LNCaP clone FGC (cell line): ENCODE data around the gene ZNF701.
"Not testable (repeated sequence)": the region's sequence is repeated elsewhere in the genome, so short reads cannot be mapped to it uniquely, and the experiment has no call there.

Experiments used
- DNase-seq: peaks from one replicate; pipeline ENCODE4 v3.0.0-alpha.2; 2011; ENCODE audit warnings: low read depth
- H3K4me3 ChIP-seq: 2 replicates; pipeline ENCODE4 v1.5.1; 2011; ENCODE audit warnings: mild to moderate bottlenecking, low read depth, low read length, control low read depth
- CTCF ChIP-seq: IDR thresholded peaks from 2 replicates; pipeline ENCODE4 v1.5.1; 2012; ENCODE audit warnings: mild to moderate bottlenecking; ENCODE audit not compliant: control insufficient read depth, insufficient read depth; ENCODE audit errors: extremely low read depth

ZNF701 gene

GRCh38 chr19:52533901-52534300, 36.2 kb upstream of the ZNF701 start:
- DNase-seq: no peak
- H3K4me3 ChIP-seq: no peak overlapping the region
- no peak for TF ChIP-seq CTCF

- not testable (repeated sequence) for DNase-seq, H3K4me3 ChIP-seq
Measured at GRCh38 chr19:52535385-52535770, 34.7 kb upstream of the ZNF701 start.

- no peak overlapping the region for H3K4me3 ChIP-seq
- DNase-seq: no peak
- TF ChIP-seq CTCF: no peak
Measured at GRCh38 chr19:52535771-52536447, 34.2 kb upstream of the ZNF701 start.

GRCh38 chr19:52536448-52536800, 33.7 kb upstream of the ZNF701 start:
- no peak for TF ChIP-seq CTCF
- H3K4me3 ChIP-seq: no peak overlapping the region
- no peak for DNase-seq

- H3K4me3 ChIP-seq, DNase-seq: not testable (repeated sequence)
Measured at GRCh38 chr19:52538815-52539214, 31.3 kb upstream of the ZNF701 start.

- not testable (repeated sequence) for H3K4me3 ChIP-seq, DNase-seq
Measured at GRCh38 chr19:52541176-52541575, 28.9 kb upstream of the ZNF701 start.

GRCh38 chr19:52541608-52542007, 28.5 kb upstream of the ZNF701 start:
- TF ChIP-seq CTCF: no peak
- DNase-seq: no peak
- H3K4me3 ChIP-seq: no peak overlapping the region

GRCh38 chr19:52542541-52542940, 27.5 kb upstream of the ZNF701 start:
- not testable (repeated sequence) for DNase-seq, H3K4me3 ChIP-seq

GRCh38 chr19:52542984-52543664, 27.0 kb upstream of the ZNF701 start:
- TF ChIP-seq CTCF: no peak

More at GRCh38 chr19:52542984-52543664, 27.0 kb upstream of the ZNF701 start:
- no peak overlapping the region for H3K4me3 ChIP-seq
- DNase-seq: no peak
